Activated CD8-positive, alpha-beta T cell treated with anti-CD3 and anti-CD28 coated beads for 36 hours (primary cell): ENCODE data around the gene HAGH. TPM values are rescaled to one million over a fixed set of nuclear protein-coding genes. Genes with fewer than 3 reads are reported as not detected.

Experiments used
- ATAC-seq: fragments of 200-7000 bp; cut with Tn5 transposase; one replicate; pipeline ENCODE4 v1.10.0; 2021; ENCODE audit warnings: mild to moderate bottlenecking, moderate library complexity
- CTCF ChIA-PET: fragments of 350-600 bp; sonication (Branson Sonifier 250); formaldehyde crosslinking; loops from one replicate; lab custom pipeline; 2021; ENCODE audit warnings: antibody characterized with exemption; lab: Charles Lee
- POLR2A ChIA-PET: fragments of 350-600 bp; sonication (Branson Sonifier 250); formaldehyde crosslinking; loops from one replicate; lab custom pipeline; 2021; ENCODE audit warnings: antibody characterized with exemption; lab: Charles Lee
- DNase-seq: peaks from one replicate; pipeline ENCODE4 v3.0.0-alpha.2; 2020
- H3K27ac Mint-ChIP-seq: one replicate; pipeline ENCODE4 v1.8.0; 2021; ENCODE audit warnings: mild to moderate bottlenecking, mixed read lengths
- H3K27me3 Mint-ChIP-seq: one replicate; pipeline ENCODE4 v1.8.0; 2021; ENCODE audit warnings: mixed read lengths
- H3K36me3 Mint-ChIP-seq: one replicate; pipeline ENCODE4 v1.8.0; 2021; ENCODE audit warnings: low read depth, mixed read lengths
- H3K4me1 Mint-ChIP-seq: one replicate; pipeline ENCODE4 v1.8.0; 2021; ENCODE audit warnings: low read depth, mixed read lengths
- H3K4me3 Mint-ChIP-seq: one replicate; pipeline ENCODE4 v1.8.0; 2021; ENCODE audit warnings: mild to moderate bottlenecking, moderate library complexity, mixed read lengths
- H3K9me3 Mint-ChIP-seq: one replicate; pipeline ENCODE4 v1.8.0; 2021; ENCODE audit warnings: mixed read lengths
- CTCF ChIP-seq: fragments of 200-600 bp; IDR thresholded peaks from one replicate; pipeline ENCODE4 v1.8.0; 2022; ENCODE audit warnings: antibody characterized with exemption, mild to moderate bottlenecking
- intact Hi-C: fragments of 100-400 bp; cut with micrococcal nuclease; formaldehyde crosslinking; loops from one replicate; pipeline ENCODE4 v1.10.0; 2022
- total RNA-seq, 2 experiments: library from RNA; stranded (reverse); gene quantifications; one replicate each; pipeline ENCODE4 v1.2.3, GENCODE V29; 2021

The HAGH gene
- total RNA-seq, 2 experiments from 2014 or later = 32.0 to 35.7 TPM

GRCh38 chr16:1772362-1772907 is 54.2 kb downstream of the HAGH start, which contains the start of gene EME2:
EME2 (plus strand) TSS chr16:1772810; CDS start chr16:1773228, 418 bp downstream.
- H3K27ac Mint-ChIP-seq = peak within 1 kb of the TSS; percentile 99
- no peak for TF ChIP-seq CTCF
- H3K9me3 Mint-ChIP-seq = no peaks in the 10 kb centered on the region
- intact Hi-C loops = no loop called here
- CTCF ChIA-PET = interaction anchor here (0.6 to 3.4 kb wide), 5 partner anchors 10 to 69 kb away, joined by 3 to 36 read pairs (median 4); partner anchors contain the start of genes MAPK8IP3, NUBP2 and SPSB3
- H3K4me3 Mint-ChIP-seq = peak within 1 kb of the TSS; percentile 100
- peaks cover 14% of the 10 kb centered on the region for H3K4me1 Mint-ChIP-seq
- ATAC-seq (peak; percentile 27), DNase-seq (peak; percentile 76)
- POLR2A ChIA-PET = interaction anchor here (0.6 to 3.2 kb wide), 17 partner anchors 7 to 772 kb away, joined by 3 to 18 read pairs (median 4); partner anchors contain the start of genes MAPK8IP3, NUBP2, RPS2 and SPSB3
- no peaks in the 10 kb centered on the region for H3K27me3 Mint-ChIP-seq
- peaks cover 12% of the 10 kb centered on the region for H3K36me3 Mint-ChIP-seq

- Mint-ChIP-seq H3K36me3 (peaks cover 12% of the 10 kb centered on the region), H3K27ac (peak overlapping the region; percentile 99), H3K9me3 (no peaks in the 10 kb centered on the region), H3K4me1 (peaks cover 14% of the 10 kb centered on the region), H3K27me3 (no peaks in the 10 kb centered on the region), H3K4me3 (peak overlapping the region; percentile 100)
- intact Hi-C loops = loop anchor here (1.0 kb wide), 1 partner anchor 10 kb away; the partner anchor contains the start of genes NUBP2 and SPSB3
- ChIA-PET CTCF (interaction anchor here (1.1 to 3.4 kb wide), 4 partner anchors 11 to 66 kb away, joined by 3 to 36 read pairs (median 5); partner anchors contain the start of genes MAPK8IP3, NUBP2 and SPSB3), POLR2A (interaction anchor here (0.6 to 3.2 kb wide), 18 partner anchors 8 to 772 kb away, joined by 3 to 18 read pairs (median 4); partner anchors contain the start of genes CRAMP1, IFT140, JPT2 and MAPK8IP3)
- ATAC-seq (no peak), DNase-seq (no peak)
- no peak for TF ChIP-seq CTCF
These were observed 54.7 kb downstream of the HAGH start for GRCh38 chr16:1771864-1772361.

- intact Hi-C loops = loop anchor here (1.0 kb wide), 1 partner anchor 11 kb away; the partner anchor contains the start of genes NUBP2 and SPSB3
- ChIA-PET CTCF (interaction anchor here (3.4 kb wide), 1 partner anchor 11 kb away, joined by 36 read pairs; the partner anchor contains the start of genes NUBP2 and SPSB3), POLR2A (interaction anchor here (0.8 to 3.2 kb wide), 21 partner anchors 8 to 194 kb away, joined by 3 to 18 read pairs (median 5); partner anchors contain the start of genes CRAMP1, FAHD1, HAGH and IFT140)
- ATAC-seq = peak; percentile 58
- TF ChIP-seq CTCF = no peak
- peak; percentile 85 for DNase-seq
- Mint-ChIP-seq H3K4me3 (peak within 1 kb of the TSS; percentile 100), H3K27me3 (no peaks in the 10 kb centered on the region), H3K4me1 (peaks cover 14% of the 10 kb centered on the region), H3K27ac (peak within 1 kb of the TSS; percentile 99), H3K36me3 (peaks cover 12% of the 10 kb centered on the region), H3K9me3 (no peaks in the 10 kb centered on the region)
These were observed 55.3 kb downstream of the HAGH start, which contains the start of gene NME3 for GRCh38 chr16:1771188-1771863. NME3 (minus strand) TSS chr16:1771543; CDS start chr16:1771534, 9 bp downstream.

- no peaks in the 10 kb centered on the region for H3K27me3 Mint-ChIP-seq
- ChIA-PET CTCF (interaction anchor here (3.4 kb wide), 1 partner anchor 12 kb away, joined by 36 read pairs; the partner anchor contains the start of genes NUBP2 and SPSB3), POLR2A (interaction anchor here (0.7 to 3.2 kb wide), 15 partner anchors 9 to 195 kb away, joined by 3 to 18 read pairs (median 5); partner anchors contain the start of genes FAHD1, HAGH, JPT2 and MAPK8IP3)
- intact Hi-C loops = loop anchor here (1.0 kb wide), 1 partner anchor 12 kb away; the partner anchor contains the start of genes NUBP2 and SPSB3
- H3K9me3 Mint-ChIP-seq = no peaks in the 10 kb centered on the region
- peaks cover 14% of the 10 kb centered on the region for H3K4me1 Mint-ChIP-seq
- H3K36me3 Mint-ChIP-seq = peaks cover 12% of the 10 kb centered on the region
- TF ChIP-seq CTCF = no peak
- peak overlapping the region; percentile 84 for H3K27ac Mint-ChIP-seq
- peak overlapping the region; percentile 100 for H3K4me3 Mint-ChIP-seq
- DNase-seq = peak; percentile 76
- ATAC-seq = peak; percentile 25
These were observed 56.1 kb downstream of the HAGH start for GRCh38 chr16:1770328-1771187.
